VCaP (cell line): ENCODE data around the gene NDUFS5.
A peak's percentile ranks its signal among the peaks of the same experiment; 100 is the strongest.
"Not testable (repeated sequence)": the region's sequence is repeated elsewhere in the genome, so short reads cannot be mapped to it uniquely, and the experiment has no call there.

Experiments
- H3K27ac ChIP-seq: fragments of 450-650 bp; 2 replicates; pipeline ENCODE4 v1.5.1; 2017
- CTCF ChIP-seq: fragments of 450-650 bp; conservative IDR thresholded peaks from 2 replicates; pipeline ENCODE4 v1.5.1; 2017; ENCODE audit warnings: mild to moderate bottlenecking, moderate library complexity

NDUFS5 gene

DNA sequence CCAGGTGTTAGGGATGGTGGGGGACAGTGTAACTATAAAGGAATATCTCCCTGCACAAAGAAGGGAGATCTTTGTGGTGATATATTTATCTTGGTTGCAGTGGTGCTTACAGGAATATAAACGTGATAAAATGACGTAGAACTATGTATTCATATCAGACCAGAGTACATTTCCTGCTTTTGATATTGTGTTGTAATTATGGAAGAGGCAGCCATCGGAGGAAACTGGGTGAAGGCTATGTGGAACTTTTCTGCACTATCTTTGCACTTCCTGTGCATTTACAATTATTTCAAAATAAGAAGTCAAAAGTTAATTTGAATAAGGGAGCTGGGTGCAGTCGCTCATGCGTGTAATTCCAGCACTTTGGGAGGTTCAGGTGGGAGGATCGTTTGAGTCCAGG, 37.6 kb downstream of the NDUFS5 start:
- H3K27ac ChIP-seq = peak overlapping the region; percentile 75
- TF ChIP-seq CTCF = no peak

GRCh38 chr1:39065542-39065941, 39.4 kb downstream of the NDUFS5 start:
- no peak for TF ChIP-seq CTCF
- H3K27ac ChIP-seq = peak overlapping the region; percentile 75

DNA sequence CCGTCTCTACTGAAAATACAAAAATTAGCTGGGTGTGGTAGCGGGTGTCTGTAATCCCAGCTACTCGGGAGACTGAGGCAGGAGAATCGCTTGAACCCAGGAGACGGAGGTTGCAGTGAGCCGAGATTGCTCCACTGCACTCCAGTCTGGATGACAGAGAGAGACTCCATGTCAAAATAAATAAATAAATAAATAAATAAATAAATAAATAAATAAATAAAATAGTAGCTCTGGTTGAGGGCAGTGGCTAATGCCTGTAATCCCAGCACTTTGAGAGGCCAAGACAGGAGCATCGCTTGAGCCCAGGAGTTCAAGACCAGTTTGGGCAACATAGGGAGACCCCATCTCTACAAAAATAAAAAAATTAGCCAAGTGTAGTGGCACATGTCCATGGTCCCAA, 42.1 kb downstream of the NDUFS5 start:
- H3K27ac ChIP-seq = not testable (repeated sequence)

DNA sequence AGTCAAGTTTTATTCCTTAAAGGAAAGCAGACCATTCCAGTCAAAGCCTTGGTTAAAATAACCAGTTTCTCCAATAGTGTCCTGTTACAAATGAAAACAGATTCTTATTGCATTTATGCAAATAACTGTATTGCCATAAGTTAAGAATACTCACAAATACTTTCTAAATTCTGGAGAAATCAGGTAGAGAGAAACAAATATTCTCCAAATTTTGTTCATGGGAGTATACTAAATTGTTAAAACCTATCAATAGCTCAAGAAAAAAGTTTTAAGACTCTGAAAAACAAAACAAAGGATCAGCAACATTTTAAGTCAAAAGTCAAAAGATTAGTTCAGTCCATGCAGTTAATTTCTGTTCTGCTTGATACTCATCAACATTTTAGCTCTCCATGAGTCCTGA, 45.4 kb downstream of the NDUFS5 start:
- not testable (repeated sequence) for H3K27ac ChIP-seq

GRCh38 chr1:39076127-39076798, 50.1 kb downstream of the NDUFS5 start:
- no peak for TF ChIP-seq CTCF
- H3K27ac ChIP-seq = peak overlapping the region; percentile 37; the same call in 1 of the 2 replicates

- no peak for TF ChIP-seq CTCF
- H3K27ac ChIP-seq = peak overlapping the region; percentile 37; the same call in 1 of the 2 replicates
These were observed 50.6 kb downstream of the NDUFS5 start for GRCh38 chr1:39076799-39077148.

GRCh38 chr1:39080269-39080826, 54.2 kb downstream of the NDUFS5 start:
- no peak overlapping the region for H3K27ac ChIP-seq
- no peak for TF ChIP-seq CTCF

DNA sequence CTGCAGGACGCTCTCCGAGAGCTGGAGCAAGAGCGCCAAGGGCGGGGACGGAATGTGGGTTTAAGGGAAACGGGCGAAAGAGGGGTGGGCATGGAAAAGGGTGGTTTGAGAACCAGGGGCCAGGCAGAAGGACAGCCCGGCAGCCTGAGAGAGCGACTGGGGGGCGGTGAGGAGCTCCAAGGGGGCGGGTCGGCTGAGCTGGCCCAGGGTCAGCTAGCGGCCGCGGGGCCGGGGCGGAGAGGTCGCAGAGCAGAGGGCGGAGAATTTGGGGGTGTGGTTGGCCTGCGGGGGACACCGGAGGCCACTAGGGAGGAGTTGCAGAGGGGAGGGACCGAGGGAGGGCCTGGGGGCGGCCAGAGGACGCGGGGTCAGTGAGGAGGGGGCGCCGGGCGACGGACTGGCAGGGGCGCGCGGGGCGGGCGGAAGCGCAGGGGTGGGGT, 54.7 kb downstream of the NDUFS5 start:
- TF ChIP-seq CTCF = no peak
- no peak overlapping the region; the same call in 1 of the 2 replicates for H3K27ac ChIP-seq
